GM12891 (cell line): ENCODE results near the gene ZNF236.

Source experiments
- DNase-seq: peaks from one replicate; pipeline ENCODE4 v3.0.0; 2011; ENCODE audit warnings: low spot score; ENCODE audit not compliant: insufficient read length
- FAIRE-seq: peaks from 2 replicates; lab custom pipeline; 2011; peaks lifted over from hg19 to GRCh38; lab: Jason Lieb, UNC
- PAX5 ChIP-seq: IDR thresholded peaks from 2 replicates; pipeline ENCODE4 v1.6.1; 2011; ENCODE audit warnings: low read length, moderate library complexity, mild to moderate bottlenecking; ENCODE audit not compliant: insufficient read depth, severe bottlenecking
- POLR2A ChIP-seq: IDR thresholded peaks from 2 replicates; pipeline ENCODE4 v1.6.1; 2011; ENCODE audit warnings: low read depth, low read length, control low read depth
- POLR2AphosphoS5 ChIP-seq: IDR thresholded peaks from 2 replicates; pipeline ENCODE4 v1.6.1; 2011; ENCODE audit warnings: low read depth, low read length, control low read depth
- POU2F2 ChIP-seq: IDR thresholded peaks from 2 replicates; pipeline ENCODE4 v1.6.1; 2011; ENCODE audit warnings: low read depth, mild to moderate bottlenecking, control low read depth, low read length, moderate library complexity
- SPI1 ChIP-seq: IDR thresholded peaks from 2 replicates; pipeline ENCODE4 v1.6.1; 2011; ENCODE audit warnings: low read depth, low read length, control low read depth
- TAF1 ChIP-seq: IDR thresholded peaks from 2 replicates; pipeline ENCODE4 v1.6.1; 2011; ENCODE audit warnings: low read depth, low read length, control low read depth

The ZNF236 gene

DNA sequence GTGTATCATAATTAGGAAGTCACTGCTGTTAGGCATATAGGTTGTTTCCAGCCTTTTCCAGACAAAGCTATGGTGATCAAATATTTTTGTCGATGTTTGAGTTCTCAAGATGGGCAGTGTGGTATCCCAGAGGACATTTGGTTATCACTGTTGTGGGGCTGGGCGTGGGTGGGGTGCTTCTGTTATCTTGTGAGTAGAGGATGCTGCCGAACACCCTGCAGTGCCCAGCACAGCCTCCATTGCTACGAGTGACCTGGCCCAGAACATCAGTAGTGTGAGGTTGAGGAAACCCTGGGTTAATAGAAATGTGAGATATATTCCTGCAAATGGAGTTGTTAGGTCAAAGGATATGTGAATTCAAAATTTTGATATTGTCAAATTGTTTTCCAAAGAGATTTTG lies 33.2 kb downstream of the ZNF236 start:
- DNase-seq (no peak), FAIRE-seq (no peak)
- TF ChIP-seq POU2F2 = no peak
- TF ChIP-seq POLR2AphosphoS5 = no peak
- TF ChIP-seq POLR2A = no peak
- TF ChIP-seq TAF1 = no peak
- no peak for TF ChIP-seq PAX5
- no peak for TF ChIP-seq SPI1

DNA sequence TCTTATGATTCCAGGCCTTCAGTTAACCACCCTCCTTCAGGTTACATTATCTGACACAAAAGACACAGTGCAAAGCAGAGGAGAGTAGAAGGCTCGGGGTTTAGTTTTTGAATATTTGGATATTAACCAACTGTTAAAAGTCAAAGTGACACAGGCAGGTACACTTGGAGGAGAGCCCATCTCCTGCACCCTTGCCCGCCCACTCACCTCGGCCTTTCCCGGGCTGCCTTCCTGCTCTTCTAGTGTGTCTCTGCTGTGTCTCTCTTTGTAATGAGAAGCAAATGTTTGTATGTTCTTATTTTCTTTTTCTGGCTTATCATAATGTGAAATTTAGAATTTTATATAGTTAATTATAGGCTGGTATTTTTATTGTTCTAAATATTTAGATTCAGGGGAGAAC lies 35.1 kb downstream of the ZNF236 start:
- FAIRE-seq (no peak), DNase-seq (no peak)
- TF ChIP-seq POLR2AphosphoS5 (no peak), POU2F2 (no peak), PAX5 (no peak), SPI1 (no peak), POLR2A (no peak), TAF1 (no peak)

DNA sequence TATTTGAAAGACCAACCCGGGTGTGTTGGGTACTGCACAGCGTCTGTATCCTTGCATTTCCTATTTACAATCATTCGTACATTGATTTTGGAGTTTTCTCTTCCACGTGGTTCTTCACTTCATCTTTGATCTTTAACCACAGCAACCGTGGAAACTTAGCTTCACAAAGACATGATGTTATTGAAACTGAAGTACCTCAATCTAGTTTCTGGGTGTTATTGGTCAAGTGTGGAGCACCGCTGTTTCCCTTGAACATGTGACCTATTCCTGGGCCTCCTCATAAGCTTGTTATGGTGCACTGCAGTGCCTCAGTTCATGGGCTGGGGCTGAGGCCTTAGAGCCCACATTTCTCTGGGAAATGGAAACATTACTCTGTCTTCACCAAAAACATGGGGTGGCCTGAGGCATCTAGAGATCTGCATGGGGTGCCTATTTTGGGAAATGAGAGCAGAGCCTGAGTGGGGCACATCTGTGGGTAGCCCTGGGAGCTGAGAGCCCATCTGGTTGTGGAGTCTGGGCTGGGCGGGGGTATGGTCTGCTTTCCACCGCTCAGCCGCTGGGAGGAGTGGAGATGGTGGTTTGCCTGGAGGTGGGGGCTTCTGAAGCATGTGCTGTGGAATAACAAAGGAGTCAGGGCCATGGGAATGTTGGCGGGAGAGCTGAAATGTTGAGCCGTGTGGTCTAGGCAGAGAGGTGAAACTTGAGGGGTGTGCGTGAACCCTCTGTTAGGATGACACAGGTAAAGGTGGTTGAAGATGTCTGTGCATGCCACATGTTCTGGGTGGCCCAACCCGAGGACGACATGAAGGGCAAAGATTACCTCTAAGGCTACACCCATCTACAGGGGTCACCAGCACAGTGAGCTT lies 37.4 kb downstream of the ZNF236 start:
- FAIRE-seq (peak; percentile 79), DNase-seq (no peak)
- no peak for TF ChIP-seq POU2F2
- TF ChIP-seq PAX5 = no peak
- TF ChIP-seq SPI1 = no peak
- TF ChIP-seq POLR2A = no peak
- TF ChIP-seq POLR2AphosphoS5 = no peak
- TF ChIP-seq TAF1 = no peak

DNA sequence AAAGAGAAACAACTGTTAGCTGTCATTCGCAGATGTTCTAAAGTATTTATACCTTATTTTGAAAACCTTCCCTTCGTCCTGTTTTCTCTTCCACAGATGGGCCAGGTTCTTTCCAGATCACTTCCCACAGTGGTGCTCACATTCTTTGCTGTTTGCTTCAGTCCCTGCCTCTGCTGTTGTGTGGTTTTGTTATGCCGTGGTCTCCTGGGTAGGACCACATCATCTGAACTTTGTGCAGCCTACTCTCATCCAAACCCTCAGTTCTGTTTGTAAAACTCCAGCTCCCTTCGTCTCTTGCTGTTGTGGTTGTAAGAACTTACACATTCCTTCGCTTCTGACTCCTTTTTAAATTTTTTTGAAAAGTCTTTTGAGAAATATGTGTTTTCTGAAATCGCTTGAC lies 38.1 kb downstream of the ZNF236 start:
- TF ChIP-seq POLR2AphosphoS5 (no peak), PAX5 (no peak), TAF1 (no peak), POLR2A (no peak)
- FAIRE-seq (no peak), DNase-seq (no peak)

DNA sequence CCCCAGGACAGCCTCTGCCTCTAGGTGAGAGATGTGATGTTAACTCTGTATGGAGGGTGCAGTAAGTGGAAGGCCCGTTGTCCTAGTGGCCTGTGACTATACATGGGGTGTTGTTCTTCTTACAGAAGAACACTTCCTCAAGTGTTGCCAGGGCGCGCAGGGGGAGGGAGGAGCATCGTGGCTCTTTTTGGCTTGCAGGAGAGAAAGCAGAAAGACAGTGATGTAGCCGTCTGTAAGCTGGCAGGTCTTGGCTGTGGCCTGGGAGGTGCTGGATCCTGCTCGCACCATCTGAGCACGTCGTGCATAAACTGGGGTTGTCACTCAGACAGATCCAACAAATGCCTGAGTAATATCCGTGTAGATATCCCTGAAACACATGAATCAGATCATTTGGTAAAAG lies 44.3 kb downstream of the ZNF236 start:
- DNase-seq (no peak), FAIRE-seq (no peak)
- TF ChIP-seq TAF1 = no peak
- TF ChIP-seq POLR2A = no peak
- no peak for TF ChIP-seq PAX5
- TF ChIP-seq POU2F2 = no peak
- TF ChIP-seq SPI1 = no peak
- no peak for TF ChIP-seq POLR2AphosphoS5

- DNase-seq = no peak
- no peak for TF ChIP-seq PAX5
- no peak for TF ChIP-seq SPI1
- TF ChIP-seq POLR2A = no peak
- no peak for TF ChIP-seq POLR2AphosphoS5
- TF ChIP-seq TAF1 = no peak
- no peak for TF ChIP-seq POU2F2
- no peak for FAIRE-seq
These were observed 51.0 kb downstream of the ZNF236 start for GRCh38 chr18:76873311-76873710.

DNA sequence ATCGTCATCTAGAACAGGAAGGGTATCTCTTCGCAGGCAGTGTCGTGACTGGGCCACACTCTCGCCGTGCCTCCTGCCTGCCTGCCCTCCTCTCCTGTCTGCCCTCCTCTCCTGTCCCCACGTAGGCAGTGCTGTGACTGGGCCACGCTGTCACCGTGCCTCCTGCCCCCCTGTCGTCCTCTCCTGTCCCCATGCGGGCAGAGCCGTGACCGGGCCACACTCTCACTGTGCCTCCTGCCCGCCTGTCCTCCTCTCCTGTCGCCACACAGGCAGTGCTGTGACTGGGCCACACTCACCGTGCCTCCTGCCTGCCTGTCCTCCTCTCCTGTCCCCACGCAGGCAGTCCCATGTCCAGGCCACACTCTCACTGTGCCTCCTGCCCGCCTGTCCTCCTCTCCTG lies 51.4 kb downstream of the ZNF236 start:
- DNase-seq (no peak), FAIRE-seq (no peak)
- TF ChIP-seq SPI1 = no peak
- no peak for TF ChIP-seq POU2F2
- no peak for TF ChIP-seq POLR2A
- no peak for TF ChIP-seq POLR2AphosphoS5
- TF ChIP-seq PAX5 = no peak
- no peak for TF ChIP-seq TAF1

- DNase-seq (no peak), FAIRE-seq (no peak)
- no peak for TF ChIP-seq POU2F2
These were observed 52.5 kb downstream of the ZNF236 start for GRCh38 chr18:76874642-76875389.

GRCh38 chr18:76875390-76876325 lies 53.3 kb downstream of the ZNF236 start:
- FAIRE-seq = peak; percentile 59
- TF ChIP-seq PAX5 (no peak), POLR2A (no peak), SPI1 (no peak), TAF1 (no peak), POLR2AphosphoS5 (no peak), POU2F2 (no peak)
- DNase-seq = peak; percentile 27
